Ascending aorta (tissue), 2 donors: ENCODE measurements around the gene LIPA. TPM values are rescaled to one million over a fixed set of nuclear protein-coding genes. Genes with fewer than 3 reads are reported as not detected.

Source experiments
- DNase-seq, 2 donors: peaks; one replicate each; pipeline ENCODE4 v3.0.0-alpha.2; 2019; ENCODE audit warnings: low spot score in 2 of 2
- H3K27ac ChIP-seq, 2 donors: fragments of 200-600 bp; sonication (generic); one replicate each; pipeline ENCODE4 v1.5.1; 2016 to 2017; ENCODE audit warnings: mild to moderate bottlenecking in 1 of 2
- H3K27me3 ChIP-seq: fragments of 200-600 bp; sonication (generic); one replicate; pipeline ENCODE4 v1.5.1; 2017
- H3K36me3 ChIP-seq, 2 donors: fragments of 200-600 bp; sonication (generic); one replicate each; pipeline ENCODE4 v1.5.1; 2016
- H3K4me1 ChIP-seq, 2 donors: fragments of 200-600 bp; sonication (generic); one replicate each; pipeline ENCODE4 v1.5.1; 2016 to 2017; ENCODE audit warnings: mild to moderate bottlenecking in 1 of 2
- H3K4me3 ChIP-seq, 2 donors: fragments of 200-600 bp; sonication (generic); one replicate each; pipeline ENCODE4 v1.5.1; 2016 to 2017; ENCODE audit warnings: mild to moderate bottlenecking in 1 of 2
- H3K9me3 ChIP-seq, 2 donors: fragments of 200-600 bp; sonication (generic); one replicate each; pipeline ENCODE4 v1.5.1; 2016
- intact Hi-C: fragments of 100-400 bp; cut with DNase I; formaldehyde crosslinking; loops from one replicate; pipeline ENCODE4 v1.15.1; 2023
- total RNA-seq: library from RNA; depleted of rRNA; stranded (reverse); fragments of >200 nt; gene quantifications from one replicate; pipeline ENCODE4 v1.1.0, GENCODE V29; 2016
- TF ChIP-seq, protein P1 (sequence below), 3 experiments: fragments of 200-600 bp in 2 of 3; fragments of 450-650 bp in 1 of 3; sonication (generic) in 2 of 3; IDR thresholded peaks; one replicate each; pipeline ENCODE4 v1.5.1; 2016 to 2019; ENCODE audit warnings: antibody characterized with exemption in 3 of 3, mild to moderate bottlenecking in 1 of 3, moderate library complexity in 1 of 3

LIPA gene
- total RNA-seq, 1 donor from 2014 or later = 57.9 TPM

DNA sequence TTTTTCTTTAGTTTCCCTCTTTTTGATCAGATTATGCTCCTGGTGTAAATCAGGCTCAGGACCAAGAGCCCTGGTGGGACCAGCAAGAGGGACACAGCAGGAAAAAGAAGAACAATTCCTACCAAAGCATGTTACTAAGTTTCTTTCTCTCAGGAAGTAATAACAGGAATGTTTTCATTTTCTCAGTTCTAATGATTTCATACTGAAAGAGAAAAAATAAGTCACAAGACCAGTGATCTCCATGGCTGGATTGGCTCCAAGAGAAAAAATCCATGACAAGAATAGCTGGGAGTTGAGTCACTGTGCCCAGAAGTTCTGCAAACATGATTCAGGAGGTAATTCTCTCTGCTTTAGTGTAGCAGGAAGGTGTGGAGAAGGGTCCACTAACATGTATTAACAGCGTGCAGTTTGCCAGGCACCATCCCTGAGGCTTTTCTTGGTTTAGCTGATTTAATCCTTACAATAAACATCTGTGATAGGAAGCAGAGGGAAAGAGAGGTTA is 26.5 kb upstream of the LIPA start:
- Histone ChIP-seq H3K36me3 (no peaks in the 10 kb centered on the region), H3K27ac (peak overlapping the region; percentile 82 to 89), H3K9me3 (no peaks in the 10 kb centered on the region), H3K27me3 (no peaks in the 10 kb centered on the region), H3K4me1 (peaks cover 2 to 40% of the 10 kb centered on the region in 2 donors), H3K4me3 (no peak overlapping the region)
- peak in 1 of 2 donors; percentile 88 for DNase-seq
- intact Hi-C loops = loop anchor here (5.0 kb wide), 1 partner anchor 74 kb away; no protein-coding TSS in a partner anchor
- TF ChIP-seq, protein P1, sequence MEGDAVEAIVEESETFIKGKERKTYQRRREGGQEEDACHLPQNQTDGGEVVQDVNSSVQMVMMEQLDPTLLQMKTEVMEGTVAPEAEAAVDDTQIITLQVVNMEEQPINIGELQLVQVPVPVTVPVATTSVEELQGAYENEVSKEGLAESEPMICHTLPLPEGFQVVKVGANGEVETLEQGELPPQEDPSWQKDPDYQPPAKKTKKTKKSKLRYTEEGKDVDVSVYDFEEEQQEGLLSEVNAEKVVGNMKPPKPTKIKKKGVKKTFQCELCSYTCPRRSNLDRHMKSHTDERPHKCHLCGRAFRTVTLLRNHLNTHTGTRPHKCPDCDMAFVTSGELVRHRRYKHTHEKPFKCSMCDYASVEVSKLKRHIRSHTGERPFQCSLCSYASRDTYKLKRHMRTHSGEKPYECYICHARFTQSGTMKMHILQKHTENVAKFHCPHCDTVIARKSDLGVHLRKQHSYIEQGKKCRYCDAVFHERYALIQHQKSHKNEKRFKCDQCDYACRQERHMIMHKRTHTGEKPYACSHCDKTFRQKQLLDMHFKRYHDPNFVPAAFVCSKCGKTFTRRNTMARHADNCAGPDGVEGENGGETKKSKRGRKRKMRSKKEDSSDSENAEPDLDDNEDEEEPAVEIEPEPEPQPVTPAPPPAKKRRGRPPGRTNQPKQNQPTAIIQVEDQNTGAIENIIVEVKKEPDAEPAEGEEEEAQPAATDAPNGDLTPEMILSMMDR (IDR thresholded peaks at IDR 0.05) = no peak

DNA sequence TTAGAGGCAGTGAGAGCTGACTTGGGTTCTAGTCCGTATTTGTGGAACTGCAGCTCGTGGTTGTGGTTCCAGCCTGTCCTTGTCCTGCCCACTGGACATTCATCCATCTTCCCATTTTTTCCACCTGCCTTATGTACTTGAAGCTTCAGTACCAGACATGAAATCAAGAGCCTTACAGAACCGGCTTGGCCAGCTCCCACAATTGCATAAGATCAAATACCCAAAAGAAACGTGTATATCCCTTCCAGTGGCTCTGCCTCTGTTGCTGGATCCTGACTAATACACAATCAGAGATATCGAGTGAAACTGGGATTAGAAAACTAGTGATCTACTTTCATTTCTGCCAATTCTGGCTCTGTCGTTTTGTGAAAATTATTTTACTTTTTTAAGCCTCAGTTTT is 23.8 kb upstream of the LIPA start:
- no peaks in the 10 kb centered on the region for H3K36me3 ChIP-seq
- TF ChIP-seq, protein P1 (IDR thresholded peaks at IDR 0.05) = no peak
- peak overlapping the region in 1 of 2 donors; percentile 55 for H3K27ac ChIP-seq
- no peaks in the 10 kb centered on the region for H3K9me3 ChIP-seq
- no peak overlapping the region for H3K4me3 ChIP-seq
- intact Hi-C loops = loop anchor here (5.0 kb wide), 1 partner anchor 77 kb away; no protein-coding TSS in a partner anchor
- H3K27me3 ChIP-seq = no peaks in the 10 kb centered on the region
- DNase-seq = no peak
- peaks cover 2 to 22% of the 10 kb centered on the region in 2 donors for H3K4me1 ChIP-seq

DNA sequence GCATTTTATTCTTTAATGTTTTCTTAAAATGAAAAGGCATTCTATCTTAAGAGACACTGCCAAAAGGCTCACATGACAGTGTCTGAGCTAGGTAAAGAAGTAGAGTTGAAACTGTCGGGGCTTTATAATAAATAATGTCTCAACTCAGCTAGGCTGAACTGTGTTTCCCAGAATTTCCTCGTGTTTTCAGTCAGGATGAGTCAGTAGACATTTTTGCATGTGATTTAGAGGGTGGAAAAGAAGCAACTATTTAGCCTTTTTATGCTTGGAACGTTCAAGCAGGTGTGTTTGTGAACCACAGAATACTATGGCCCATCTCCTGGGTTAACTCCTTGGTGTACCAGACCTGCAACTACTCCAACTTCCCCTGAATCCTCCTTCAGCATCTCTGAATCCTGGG is 23.4 kb upstream of the LIPA start:
- TF ChIP-seq, protein P1 (IDR thresholded peaks at IDR 0.05) = no peak
- H3K27ac ChIP-seq = peak overlapping the region in 1 of 2 donors; percentile 55
- DNase-seq = no peak
- H3K9me3 ChIP-seq = no peaks in the 10 kb centered on the region
- H3K27me3 ChIP-seq = no peaks in the 10 kb centered on the region
- H3K36me3 ChIP-seq = no peaks in the 10 kb centered on the region
- intact Hi-C loops = loop anchor here (5.0 kb wide), 1 partner anchor 77 kb away; no protein-coding TSS in a partner anchor
- peaks cover 2 to 22% of the 10 kb centered on the region in 2 donors for H3K4me1 ChIP-seq
- no peak overlapping the region for H3K4me3 ChIP-seq

DNA sequence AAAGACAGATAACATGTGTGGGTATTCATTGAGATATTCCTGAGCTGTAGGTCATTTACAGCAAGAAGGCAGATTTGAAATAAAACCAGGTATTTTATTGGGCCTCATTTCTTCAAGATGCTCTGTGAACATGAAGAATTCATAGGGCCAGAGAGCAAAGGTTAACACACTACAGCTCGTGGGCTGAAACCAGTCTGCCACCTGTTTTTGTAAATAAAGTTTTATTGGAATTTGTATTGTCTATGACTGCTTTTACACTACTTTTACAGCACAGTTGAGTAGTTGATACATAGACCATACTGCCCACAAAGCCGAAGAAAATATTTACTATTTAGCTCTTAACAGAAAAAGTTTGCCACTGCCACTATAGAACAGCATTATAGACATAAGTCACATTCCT is 22.1 kb upstream of the LIPA start:
- no peaks in the 10 kb centered on the region for H3K9me3 ChIP-seq
- TF ChIP-seq, protein P1 (IDR thresholded peaks at IDR 0.05) = no peak

GRCh38 chr10:89271532-89271931 is 20.0 kb upstream of the LIPA start:
- H3K36me3 ChIP-seq = no peaks in the 10 kb centered on the region
- TF ChIP-seq, protein P1 (IDR thresholded peaks at IDR 0.05) = no peak
- H3K27me3 ChIP-seq = no peaks in the 10 kb centered on the region
- H3K4me3 ChIP-seq = no peak overlapping the region
- peaks cover 0 to 2% of the 10 kb centered on the region in 2 donors for H3K4me1 ChIP-seq
- DNase-seq = no peak
- H3K27ac ChIP-seq = no peak overlapping the region
- intact Hi-C loops = no loop called here
- H3K9me3 ChIP-seq = no peaks in the 10 kb centered on the region

More for the DNA sequence above, 22.1 kb upstream of the LIPA start:
- peaks cover 2 to 13% of the 10 kb centered on the region in 2 donors for H3K4me1 ChIP-seq
- H3K36me3 ChIP-seq = no peaks in the 10 kb centered on the region
- no peak for DNase-seq
- no peak overlapping the region for H3K27ac ChIP-seq
- H3K27me3 ChIP-seq = no peaks in the 10 kb centered on the region
- no peak overlapping the region for H3K4me3 ChIP-seq
- intact Hi-C loops = loop anchor here (2.0 kb wide), 1 partner anchor 103 kb away; no protein-coding TSS in a partner anchor

DNA sequence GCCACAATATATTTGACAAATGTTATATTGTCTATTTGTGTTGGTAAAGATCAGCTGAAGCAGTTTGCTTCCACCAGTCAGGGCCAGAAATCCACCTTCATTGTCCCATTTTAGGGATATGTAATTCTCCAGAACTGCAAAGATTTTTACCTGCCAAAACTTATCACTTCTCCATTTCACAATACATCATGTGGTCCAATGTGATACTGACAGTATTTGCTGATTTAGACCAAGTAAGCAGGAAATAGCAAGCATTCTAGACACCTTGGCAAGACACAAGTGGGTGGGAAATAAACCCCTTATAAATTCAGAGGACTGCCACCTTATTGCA is 18.5 kb upstream of the LIPA start:
- Histone ChIP-seq H3K27me3 (no peaks in the 10 kb centered on the region), H3K9me3 (no peaks in the 10 kb centered on the region), H3K4me1 (no peaks in the 10 kb centered on the region), H3K27ac (no peak overlapping the region), H3K4me3 (no peak overlapping the region), H3K36me3 (no peaks in the 10 kb centered on the region)
- no peak for DNase-seq
- intact Hi-C loops = no loop called here
- TF ChIP-seq, protein P1 (IDR thresholded peaks at IDR 0.05) = no peak
